A673 (cell line): ENCODE data around the gene AP2B1.

Source experiments
- CTCF ChIP-seq: fragments of 300-800, 200-600 bp; sonication (generic); conservative IDR thresholded peaks from 2 replicates; pipeline ENCODE4 v1.5.1; 2017; ENCODE audit warnings: low read depth, mild to moderate bottlenecking, antibody characterized with exemption, low read length, moderate library complexity, mixed read lengths
- EZH2 ChIP-seq: fragments of 200-600 bp; sonication (generic); IDR thresholded peaks from 2 replicates; pipeline ENCODE4 v1.6.1; 2017; ENCODE audit warnings: borderline replicate concordance, low read depth, mild to moderate bottlenecking, mixed read lengths, antibody characterized with exemption, low read length; ENCODE audit not compliant: poor library complexity, severe bottlenecking

- TF ChIP-seq CTCF (no peak), EZH2 (no peak)
Measured at GRCh38 chr17:35569405-35569804, 17.7 kb upstream of the AP2B1 start.
